ENCODE results near the gene MPP1.

Gene MPP1

DNA sequence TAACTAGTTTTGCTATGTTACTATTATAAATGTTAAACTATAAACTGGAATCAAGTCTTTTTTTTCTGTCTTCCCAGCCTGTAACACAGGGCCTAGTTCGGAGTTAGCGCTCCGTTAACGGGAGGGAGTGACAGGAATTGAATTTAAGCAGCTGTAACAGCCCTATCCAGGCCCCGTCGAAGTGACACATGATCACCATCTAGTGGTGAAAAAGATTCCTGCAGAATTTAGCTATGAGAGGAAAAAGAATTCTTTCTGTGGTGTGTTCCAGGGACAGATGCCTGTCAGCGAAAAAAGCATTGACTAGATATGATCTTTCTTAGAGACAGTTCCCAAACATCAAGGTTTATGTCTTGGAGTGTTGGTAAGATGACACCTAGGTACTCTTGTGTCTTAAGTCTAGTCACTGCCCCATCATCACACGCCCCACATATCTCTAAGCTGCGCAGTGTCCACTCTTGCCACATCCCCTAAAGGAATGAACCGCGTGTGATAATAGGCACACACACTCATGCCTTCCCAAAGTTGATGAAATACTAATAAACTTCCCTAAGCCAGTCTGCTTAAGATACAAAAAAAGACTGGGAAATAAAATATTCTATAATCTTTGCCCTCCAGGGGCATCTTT, 56.5 kb downstream of the MPP1 start:
- TF ChIP-seq RAD21 (IDR thresholded peaks at IDR 0.05; ENCODE audit: low read depth) = peak; percentile 79
- no peak for TF ChIP-seq NFIC (IDR thresholded peaks at IDR 0.05)

- TF ChIP-seq EP300 (IDR thresholded peaks at IDR 0.05; ENCODE audit: borderline replicate concordance) (no peak), MAX (IDR thresholded peaks at IDR 0.05) (no peak), EGR1 (IDR thresholded peaks at IDR 0.05) (no peak), NFIC (IDR thresholded peaks at IDR 0.05) (no peak), CEBPB (IDR thresholded peaks at IDR 0.05) (no peak), YY1 (IDR thresholded peaks at IDR 0.05; ENCODE audit: low read depth) (no peak), REST (IDR thresholded peaks at IDR 0.05; ENCODE audit: low read depth) (no peak), TCF12 (IDR thresholded peaks at IDR 0.05; ENCODE audit: low read depth) (no peak), FOXM1 (IDR thresholded peaks at IDR 0.05; ENCODE audit: borderline replicate concordance, low read depth) (no peak)
- TF ChIP-seq, protein P1, sequence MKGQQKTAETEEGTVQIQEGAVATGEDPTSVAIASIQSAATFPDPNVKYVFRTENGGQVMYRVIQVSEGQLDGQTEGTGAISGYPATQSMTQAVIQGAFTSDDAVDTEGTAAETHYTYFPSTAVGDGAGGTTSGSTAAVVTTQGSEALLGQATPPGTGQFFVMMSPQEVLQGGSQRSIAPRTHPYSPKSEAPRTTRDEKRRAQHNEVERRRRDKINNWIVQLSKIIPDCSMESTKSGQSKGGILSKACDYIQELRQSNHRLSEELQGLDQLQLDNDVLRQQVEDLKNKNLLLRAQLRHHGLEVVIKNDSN (IDR thresholded peaks at IDR 0.05) = no peak
Observed at GRCh38 chrX:154742613-154743012, 62.7 kb downstream of the MPP1 start.

- TF ChIP-seq ZBTB7A (IDR thresholded peaks at IDR 0.05; ENCODE audit: low read depth) (no peak), TAF1 (IDR thresholded peaks at IDR 0.05; ENCODE audit: low read depth) (no peak), RAD21 (IDR thresholded peaks at IDR 0.05; ENCODE audit: low read depth) (no peak), CREB1 (IDR thresholded peaks at IDR 0.05; ENCODE audit: low read depth) (no peak), FOXM1 (IDR thresholded peaks at IDR 0.05; ENCODE audit: borderline replicate concordance, low read depth) (no peak)
Observed at GRCh38 chrX:154739952-154740465, 65.3 kb downstream of the MPP1 start.

- TF ChIP-seq EGR1 (IDR thresholded peaks at IDR 0.05) (no peak), RAD21 (IDR thresholded peaks at IDR 0.05; ENCODE audit: low read depth) (no peak), EP300 (IDR thresholded peaks at IDR 0.05; ENCODE audit: borderline replicate concordance) (no peak), CEBPB (IDR thresholded peaks at IDR 0.05) (no peak)
Observed at GRCh38 chrX:154738011-154738738, 67.1 kb downstream of the MPP1 start.

DNA sequence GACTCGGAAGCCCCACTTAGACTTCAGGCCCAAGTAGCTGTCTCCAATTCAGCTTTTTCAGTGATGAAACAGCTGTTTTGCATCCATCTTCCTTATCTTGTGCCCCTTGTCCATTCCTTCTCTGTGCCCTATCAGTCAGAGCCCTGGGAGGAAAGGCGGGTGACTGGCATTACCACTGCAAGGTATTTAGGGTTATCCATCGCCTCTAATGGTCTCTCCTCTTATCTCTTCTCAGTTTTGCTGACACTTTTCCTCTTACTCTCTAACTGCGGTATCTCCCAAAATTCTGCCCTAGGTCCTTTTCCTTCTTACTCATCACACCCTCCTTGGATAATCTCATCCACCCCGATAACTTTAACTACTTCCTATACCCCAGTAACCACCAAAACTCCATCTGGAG, 68.1 kb downstream of the MPP1 start:
- TF ChIP-seq NFIC (IDR thresholded peaks at IDR 0.05) (no peak), TEAD4 (IDR thresholded peaks at IDR 0.05) (no peak), EP300 (IDR thresholded peaks at IDR 0.05; ENCODE audit: borderline replicate concordance) (no peak), ZBTB7A (IDR thresholded peaks at IDR 0.05; ENCODE audit: low read depth) (no peak), RAD21 (IDR thresholded peaks at IDR 0.05; ENCODE audit: low read depth) (no peak), MAX (IDR thresholded peaks at IDR 0.05) (no peak), TCF12 (IDR thresholded peaks at IDR 0.05; ENCODE audit: low read depth) (no peak), FOXM1 (IDR thresholded peaks at IDR 0.05; ENCODE audit: borderline replicate concordance, low read depth) (no peak), TAF1 (IDR thresholded peaks at IDR 0.05; ENCODE audit: low read depth) (no peak), YY1 (IDR thresholded peaks at IDR 0.05; ENCODE audit: low read depth) (no peak), CEBPB (IDR thresholded peaks at IDR 0.05) (no peak), REST (IDR thresholded peaks at IDR 0.05; ENCODE audit: low read depth) (no peak), CREB1 (IDR thresholded peaks at IDR 0.05; ENCODE audit: low read depth) (no peak)
- TF ChIP-seq, protein P1 (IDR thresholded peaks at IDR 0.05) = no peak

GRCh38 chrX:154735695-154736393, 69.4 kb downstream of the MPP1 start:
- TF ChIP-seq, protein P1 (IDR thresholded peaks at IDR 0.05) = no peak
- TF ChIP-seq EGR1 (IDR thresholded peaks at IDR 0.05) (no peak), CREB1 (IDR thresholded peaks at IDR 0.05; ENCODE audit: low read depth) (no peak), YY1 (IDR thresholded peaks at IDR 0.05; ENCODE audit: low read depth) (no peak), FOXM1 (IDR thresholded peaks at IDR 0.05; ENCODE audit: borderline replicate concordance, low read depth) (no peak), REST (IDR thresholded peaks at IDR 0.05; ENCODE audit: low read depth) (no peak), RAD21 (IDR thresholded peaks at IDR 0.05; ENCODE audit: low read depth) (no peak), MAX (IDR thresholded peaks at IDR 0.05) (no peak), NFIC (IDR thresholded peaks at IDR 0.05) (peak; percentile 56; the same call in 1 of the 2 replicates), TCF12 (IDR thresholded peaks at IDR 0.05; ENCODE audit: low read depth) (no peak), TEAD4 (IDR thresholded peaks at IDR 0.05) (peak; percentile 67), EP300 (IDR thresholded peaks at IDR 0.05; ENCODE audit: borderline replicate concordance) (peak; percentile 31; the same call in 1 of the 2 replicates), TAF1 (IDR thresholded peaks at IDR 0.05; ENCODE audit: low read depth) (no peak), CEBPB (IDR thresholded peaks at IDR 0.05) (no peak), ZBTB7A (IDR thresholded peaks at IDR 0.05; ENCODE audit: low read depth) (no peak)
